ENCODE data around the gene MDK. TPM values are rescaled to one million over a fixed set of nuclear protein-coding genes. Genes with fewer than 3 reads are reported as not detected.

The MDK gene
- total RNA-seq, 3 donors from 2014 or later, result 103 to 672 (median 193) TPM

DNA sequence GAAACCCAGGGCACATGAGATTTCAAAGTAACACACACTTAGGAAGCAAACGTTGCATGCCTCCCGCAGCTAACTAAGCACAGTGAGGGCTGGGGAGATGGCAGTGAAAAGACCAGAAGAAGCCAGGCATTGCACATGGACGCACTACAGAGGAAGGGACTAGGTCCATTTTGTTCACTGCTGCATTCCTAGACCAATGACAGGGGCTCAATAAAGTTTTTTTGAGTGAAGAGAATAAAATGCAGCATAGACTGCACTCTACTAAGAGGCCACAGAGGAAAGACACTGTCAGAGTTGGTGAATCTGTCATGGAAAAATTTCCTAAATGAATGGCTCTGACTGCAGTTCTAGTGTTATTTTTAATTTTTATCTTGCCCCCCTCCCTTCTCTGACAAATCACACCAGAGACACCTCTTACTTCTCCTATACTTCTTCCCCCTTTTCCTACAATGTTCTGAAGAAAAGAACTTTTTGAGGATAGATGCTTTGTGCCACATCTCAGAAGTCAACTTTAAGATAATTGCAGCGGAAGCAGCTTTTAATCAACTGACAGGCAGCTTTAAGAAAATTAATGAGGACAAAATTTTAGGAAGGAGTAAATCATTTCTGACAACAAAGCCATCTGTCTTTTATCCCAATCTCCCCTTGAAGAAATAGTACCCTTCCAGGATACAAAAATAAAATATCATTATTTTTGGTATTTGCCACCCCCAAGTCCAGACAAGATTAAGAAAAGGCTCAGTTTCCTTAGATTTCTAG lies 44.9 kb downstream of the MDK start:
- H3K4me1 ChIP-seq (ENCODE audit: low read depth), result no peaks in the 10 kb centered on the region
- intact Hi-C loops (cut with DNase I, micrococcal nuclease), result no loop called here
- TF ChIP-seq, protein P1, sequence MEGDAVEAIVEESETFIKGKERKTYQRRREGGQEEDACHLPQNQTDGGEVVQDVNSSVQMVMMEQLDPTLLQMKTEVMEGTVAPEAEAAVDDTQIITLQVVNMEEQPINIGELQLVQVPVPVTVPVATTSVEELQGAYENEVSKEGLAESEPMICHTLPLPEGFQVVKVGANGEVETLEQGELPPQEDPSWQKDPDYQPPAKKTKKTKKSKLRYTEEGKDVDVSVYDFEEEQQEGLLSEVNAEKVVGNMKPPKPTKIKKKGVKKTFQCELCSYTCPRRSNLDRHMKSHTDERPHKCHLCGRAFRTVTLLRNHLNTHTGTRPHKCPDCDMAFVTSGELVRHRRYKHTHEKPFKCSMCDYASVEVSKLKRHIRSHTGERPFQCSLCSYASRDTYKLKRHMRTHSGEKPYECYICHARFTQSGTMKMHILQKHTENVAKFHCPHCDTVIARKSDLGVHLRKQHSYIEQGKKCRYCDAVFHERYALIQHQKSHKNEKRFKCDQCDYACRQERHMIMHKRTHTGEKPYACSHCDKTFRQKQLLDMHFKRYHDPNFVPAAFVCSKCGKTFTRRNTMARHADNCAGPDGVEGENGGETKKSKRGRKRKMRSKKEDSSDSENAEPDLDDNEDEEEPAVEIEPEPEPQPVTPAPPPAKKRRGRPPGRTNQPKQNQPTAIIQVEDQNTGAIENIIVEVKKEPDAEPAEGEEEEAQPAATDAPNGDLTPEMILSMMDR (IDR thresholded peaks at IDR 0.05), result no peak
- DNase-seq, result no peak
- ATAC-seq, result no peak
- H3K4me3 ChIP-seq, result no peak overlapping the region
- H3K9me3 ChIP-seq, result no peaks in the 10 kb centered on the region
- no peaks in the 10 kb centered on the region for H3K36me3 ChIP-seq (ENCODE audit: low read depth)

DNA sequence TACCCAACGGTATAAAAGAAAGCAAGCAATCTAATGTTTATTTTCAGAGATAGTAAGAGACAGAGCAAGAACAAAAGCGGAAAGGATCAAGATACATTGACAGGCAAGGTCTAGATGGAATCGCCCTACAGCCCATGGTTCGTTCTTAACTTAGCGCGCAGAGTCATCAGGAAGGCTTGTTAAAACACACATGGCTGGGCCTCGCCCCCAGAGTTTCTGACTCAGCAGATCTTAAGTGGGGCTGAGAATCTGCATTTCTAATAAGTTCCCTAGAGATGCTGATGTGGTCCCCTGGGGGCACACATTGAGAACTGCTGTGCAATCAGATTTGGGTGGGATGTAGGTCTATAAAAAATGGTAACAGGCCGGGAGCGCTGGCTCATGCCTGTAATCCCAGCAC lies 45.9 kb downstream of the MDK start:
- no peak for ATAC-seq
- Histone ChIP-seq H3K36me3 (ENCODE audit: low read depth) (no peaks in the 10 kb centered on the region), H3K4me1 (ENCODE audit: low read depth) (no peaks in the 10 kb centered on the region), H3K4me3 (no peak overlapping the region), H3K9me3 (no peaks in the 10 kb centered on the region)
- DNase-seq, result no peak
- TF ChIP-seq, protein P1 (IDR thresholded peaks at IDR 0.05), result no peak
- intact Hi-C loops (cut with DNase I, micrococcal nuclease), result no loop called here

DNA sequence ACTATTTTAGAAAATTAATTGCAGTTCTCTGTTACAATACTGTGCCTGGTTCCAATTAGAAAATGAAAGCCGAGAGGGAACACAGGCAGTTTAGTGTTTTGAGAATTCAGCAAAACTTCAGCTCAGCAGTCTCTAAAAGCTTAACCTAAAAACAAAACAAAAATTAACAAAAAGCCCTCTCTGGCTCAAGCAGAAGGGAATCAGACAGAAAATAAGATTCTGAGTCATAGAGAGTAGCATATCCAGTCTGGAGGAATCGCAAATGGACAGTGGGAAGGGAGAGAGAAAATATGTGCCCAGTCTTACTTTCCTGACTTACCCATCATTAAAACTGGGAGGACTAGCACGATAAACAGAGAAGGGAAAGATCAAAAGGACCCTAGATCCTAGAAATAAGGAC lies 48.2 kb downstream of the MDK start:
- TF ChIP-seq, protein P1 (IDR thresholded peaks at IDR 0.05), result no peak
- ATAC-seq, result no peak
- no peaks in the 10 kb centered on the region for H3K36me3 ChIP-seq (ENCODE audit: low read depth)

DNA sequence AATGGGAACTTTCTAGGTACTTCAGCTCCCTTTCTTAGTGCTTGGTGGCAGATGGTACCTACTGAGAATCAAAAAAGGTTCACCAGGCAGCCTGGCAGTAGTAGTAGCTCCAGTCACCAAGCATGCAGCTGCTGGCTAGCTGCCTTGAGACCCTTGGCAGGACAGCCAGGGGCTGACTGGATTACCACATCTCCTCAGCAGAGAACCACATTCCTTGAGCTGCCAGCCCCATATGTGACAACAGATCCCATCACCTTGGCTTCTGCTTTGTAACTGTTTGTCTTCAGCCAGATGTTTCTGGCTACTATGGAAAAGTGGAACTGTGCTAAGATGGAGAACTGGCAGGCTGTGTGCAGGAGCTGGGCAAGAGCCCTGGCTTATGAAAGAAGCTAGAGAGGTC lies 49.7 kb downstream of the MDK start:
- no peaks in the 10 kb centered on the region for H3K9me3 ChIP-seq
- no peaks in the 10 kb centered on the region for H3K4me1 ChIP-seq (ENCODE audit: low read depth)
- TF ChIP-seq, protein P1 (IDR thresholded peaks at IDR 0.05), result no peak
- H3K4me3 ChIP-seq, result no peak overlapping the region
- H3K36me3 ChIP-seq (ENCODE audit: low read depth), result no peaks in the 10 kb centered on the region
- intact Hi-C loops (cut with DNase I, micrococcal nuclease), result no loop called here
- DNase-seq (no peak), ATAC-seq (no peak)

More for the DNA sequence above, 48.2 kb downstream of the MDK start:
- Histone ChIP-seq H3K4me1 (ENCODE audit: low read depth) (no peaks in the 10 kb centered on the region), H3K9me3 (no peaks in the 10 kb centered on the region), H3K4me3 (no peak overlapping the region)
- no peak for DNase-seq
- intact Hi-C loops (cut with DNase I, micrococcal nuclease), result no loop called here

Small RNAs within 50 kb of the gene (microRNA-seq; reads per million reads assigned to microRNA genes)
- gene MIR4688, result 0.70 reads per million

Other genes starting within 250 kb of the MDK start
- gene CREB3L1, start 104.0 kb upstream of the MDK start, total RNA-seq, result 100 to 1,000 TPM in 2 of 3 donors, 10 to 100 TPM in 1; 52.7 to 140 (median 108) TPM
- gene DGKZ, start 34.2 kb upstream of the MDK start, total RNA-seq, result 10 to 100 TPM; 41.2 to 49.6 (median 47.2) TPM
- gene CHRM4, start 10.1 kb downstream of the MDK start, total RNA-seq, result 1 to 10 TPM in 2 of 3 donors, under 1 TPM in 1; 0.32 to 6.0 (median 3.1) TPM
- 10 to 100 TPM; 42.0 to 46.7 (median 45.2) TPM for gene AMBRA1, start 212.4 kb downstream of the MDK start, total RNA-seq
- 1 to 10 TPM; 4.5 to 6.0 (median 5.7) TPM for gene HARBI1, start 235.6 kb downstream of the MDK start, total RNA-seq
- 10 to 100 TPM; 61.6 to 81.4 (median 62.3) TPM for gene ATG13, start 235.9 kb downstream of the MDK start, total RNA-seq